Activated naive CD8-positive, alpha-beta T cell treated with anti-CD3 and anti-CD28 coated beads for 36 hours (primary cell): ENCODE results near the gene LSM7. TPM values are rescaled to one million over a fixed set of nuclear protein-coding genes. Genes with fewer than 3 reads are reported as not detected.
A peak's percentile ranks its signal among the peaks of the same experiment; 100 is the strongest.

ENCODE experiments used
- DNase-seq: peaks from one replicate; pipeline ENCODE4 v3.0.0; 2021
- H3K27ac Mint-ChIP-seq: one replicate; pipeline ENCODE4 v1.8.0; 2022; ENCODE audit warnings: mild to moderate bottlenecking, moderate library complexity, mixed read lengths
- H3K27me3 Mint-ChIP-seq: one replicate; pipeline ENCODE4 v1.8.0; 2022; ENCODE audit warnings: mild to moderate bottlenecking, mixed read lengths
- H3K36me3 Mint-ChIP-seq: one replicate; pipeline ENCODE4 v1.8.0; 2021; ENCODE audit warnings: mild to moderate bottlenecking, mixed read lengths
- H3K4me1 Mint-ChIP-seq: one replicate; pipeline ENCODE4 v1.8.0; 2021; ENCODE audit warnings: mixed read lengths
- H3K4me3 Mint-ChIP-seq: one replicate; pipeline ENCODE4 v1.8.0; 2022; ENCODE audit warnings: mild to moderate bottlenecking, moderate library complexity, mixed read lengths
- H3K9me3 Mint-ChIP-seq: one replicate; pipeline ENCODE4 v1.8.0; 2022; ENCODE audit warnings: mixed read lengths
- total RNA-seq, 2 experiments: library from RNA; stranded (reverse); gene quantifications; one replicate each; pipeline ENCODE4 v1.2.3, GENCODE V29; 2021

LSM7 gene
- total RNA-seq, 2 experiments from 2014 or later, result 175 to 187 TPM

DNA sequence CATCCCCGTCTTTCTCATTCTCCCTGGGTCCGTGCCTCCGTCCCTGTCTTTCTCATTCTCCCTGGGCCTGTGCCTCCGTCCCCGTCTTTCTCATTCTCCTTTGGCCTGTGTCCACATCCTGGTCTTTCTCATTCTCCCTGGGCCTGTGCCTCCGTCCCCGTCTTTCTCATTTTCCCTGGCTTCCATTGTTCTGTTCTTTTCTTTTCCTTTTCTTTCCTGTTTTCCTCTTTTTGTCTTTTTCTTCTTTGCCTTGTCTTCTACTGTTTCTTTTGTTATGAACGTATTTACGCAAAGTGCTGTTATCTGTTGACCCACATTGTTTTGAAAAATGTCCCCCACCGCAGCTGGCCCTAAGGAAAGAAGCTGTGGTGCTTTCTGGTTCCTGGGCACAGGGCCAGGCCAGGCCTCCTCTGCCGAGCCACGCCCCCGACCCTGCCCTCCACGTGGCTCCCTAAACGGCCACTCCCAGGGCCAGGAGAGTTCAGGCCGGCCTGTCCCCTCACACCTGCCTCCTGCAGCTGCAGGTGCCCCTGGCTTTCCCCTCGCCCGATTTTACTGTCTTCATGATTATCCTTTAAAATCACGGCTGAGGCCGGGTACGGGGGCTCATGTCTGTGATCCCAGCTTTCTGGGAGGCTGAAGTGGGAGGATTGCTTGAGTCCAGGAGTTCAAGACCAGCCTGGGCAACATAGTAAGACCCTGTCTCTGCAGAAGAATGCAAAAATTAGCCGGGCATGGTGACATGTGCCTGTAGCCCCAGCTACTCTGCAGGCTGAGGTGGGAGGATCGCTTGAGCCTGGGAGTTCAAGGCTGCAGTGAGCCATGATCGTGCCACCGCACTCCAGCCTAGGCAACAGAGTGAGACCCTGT, 17.6 kb upstream of the LSM7 start:
- Mint-ChIP-seq H3K27me3 (no peaks in the 10 kb centered on the region), H3K9me3 (no peaks in the 10 kb centered on the region), H3K27ac (peak overlapping the region; percentile 19), H3K4me1 (no peaks in the 10 kb centered on the region), H3K36me3 (peaks cover 2% of the 10 kb centered on the region), H3K4me3 (no peak overlapping the region)
- DNase-seq, result no peak

DNA sequence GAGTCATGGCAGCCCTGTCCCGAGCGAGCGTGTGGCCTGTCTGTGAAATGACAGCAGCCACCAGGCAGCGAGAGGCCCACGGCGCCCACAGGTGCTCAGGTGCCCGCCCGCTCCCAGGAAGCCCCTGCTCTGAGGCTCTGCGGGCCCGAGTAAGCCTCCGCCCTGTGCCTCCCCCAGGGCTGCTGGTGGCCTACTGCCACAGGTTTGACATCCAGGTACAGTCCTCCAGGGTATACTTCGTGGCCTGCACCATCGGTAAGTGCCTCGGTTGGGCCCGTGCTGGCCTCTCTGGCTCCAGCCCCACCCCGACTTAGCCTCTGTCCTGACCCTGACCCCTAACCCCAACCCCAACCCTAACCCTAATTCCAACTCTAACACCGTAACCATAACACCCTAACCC, 16.7 kb upstream of the LSM7 start:
- no peaks in the 10 kb centered on the region for H3K4me1 Mint-ChIP-seq
- H3K9me3 Mint-ChIP-seq, result no peaks in the 10 kb centered on the region

DNA sequence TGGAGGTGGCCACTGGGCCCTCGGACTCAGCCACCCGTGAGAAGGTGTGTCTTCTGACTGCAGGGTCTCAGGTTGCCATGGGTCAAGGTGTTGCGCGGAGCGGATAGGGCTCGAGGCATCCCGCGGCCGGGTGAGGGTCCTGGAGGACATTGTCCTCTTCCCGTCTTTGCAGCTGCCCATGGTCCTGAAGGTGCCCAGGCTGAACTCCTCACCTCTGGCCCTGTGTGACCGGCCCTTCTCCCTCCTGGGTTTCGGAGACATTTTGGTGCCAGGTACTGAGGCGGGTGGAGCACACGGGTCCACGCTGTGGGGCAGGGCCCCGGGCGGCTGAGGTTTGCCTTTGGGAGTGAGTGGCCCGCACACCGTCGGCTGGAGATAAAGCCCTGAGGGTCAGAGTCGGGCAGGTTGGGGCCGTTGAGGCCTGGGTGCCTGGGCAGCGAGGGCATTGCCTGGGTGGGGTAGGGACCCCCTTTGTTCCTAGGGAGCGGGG, 16.0 kb upstream of the LSM7 start:
- no peaks in the 10 kb centered on the region for H3K9me3 Mint-ChIP-seq
- no peak overlapping the region for H3K4me3 Mint-ChIP-seq
- H3K36me3 Mint-ChIP-seq, result peaks cover 2% of the 10 kb centered on the region

More for the DNA sequence above, 16.7 kb upstream of the LSM7 start:
- Mint-ChIP-seq H3K27ac (no peak overlapping the region), H3K36me3 (peaks cover 2% of the 10 kb centered on the region), H3K4me3 (no peak overlapping the region), H3K27me3 (no peaks in the 10 kb centered on the region)
- no peak for DNase-seq

DNA sequence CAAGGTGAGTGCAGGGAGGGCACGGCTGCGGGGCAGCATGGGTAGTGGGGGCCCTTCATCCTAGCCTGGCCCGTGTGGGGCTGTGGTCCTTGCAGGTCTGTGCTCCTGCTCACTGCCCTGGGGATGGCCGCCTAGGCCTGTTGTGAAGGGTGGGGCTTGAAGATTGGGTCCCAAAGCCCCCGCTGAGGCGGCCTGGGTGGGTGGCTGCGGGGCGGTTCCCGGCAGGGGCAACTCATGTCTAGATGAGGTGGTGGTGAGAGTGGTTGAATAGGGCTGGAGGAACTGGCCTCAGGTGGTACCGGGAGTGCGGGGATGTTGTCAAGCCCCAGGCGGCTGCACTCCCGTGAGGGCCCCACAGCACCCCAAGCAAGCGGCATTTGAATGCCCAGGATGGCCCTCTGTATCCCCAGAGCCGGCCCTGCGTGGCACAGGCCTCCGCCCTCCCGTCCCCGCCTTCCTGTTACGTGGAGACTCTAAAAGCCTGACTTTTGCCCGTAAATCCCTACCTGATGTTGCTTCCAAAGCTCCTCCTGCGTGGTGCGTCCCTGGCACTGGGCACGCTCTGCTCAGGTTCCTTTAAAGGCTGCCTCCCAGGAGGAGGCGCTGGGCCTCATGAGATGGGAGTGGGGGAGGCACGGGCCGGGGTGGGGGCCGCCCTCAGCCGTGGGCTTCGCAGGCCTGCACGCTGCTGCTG, 15.1 kb upstream of the LSM7 start:
- Mint-ChIP-seq H3K27ac (no peak overlapping the region), H3K4me1 (no peaks in the 10 kb centered on the region), H3K4me3 (no peak overlapping the region), H3K9me3 (no peaks in the 10 kb centered on the region), H3K27me3 (no peaks in the 10 kb centered on the region), H3K36me3 (peaks cover 2% of the 10 kb centered on the region)
- no peak for DNase-seq

More for the DNA sequence above, 16.0 kb upstream of the LSM7 start:
- no peak for DNase-seq
- no peaks in the 10 kb centered on the region for H3K27me3 Mint-ChIP-seq
- H3K27ac Mint-ChIP-seq, result no peak overlapping the region
- no peaks in the 10 kb centered on the region for H3K4me1 Mint-ChIP-seq

DNA sequence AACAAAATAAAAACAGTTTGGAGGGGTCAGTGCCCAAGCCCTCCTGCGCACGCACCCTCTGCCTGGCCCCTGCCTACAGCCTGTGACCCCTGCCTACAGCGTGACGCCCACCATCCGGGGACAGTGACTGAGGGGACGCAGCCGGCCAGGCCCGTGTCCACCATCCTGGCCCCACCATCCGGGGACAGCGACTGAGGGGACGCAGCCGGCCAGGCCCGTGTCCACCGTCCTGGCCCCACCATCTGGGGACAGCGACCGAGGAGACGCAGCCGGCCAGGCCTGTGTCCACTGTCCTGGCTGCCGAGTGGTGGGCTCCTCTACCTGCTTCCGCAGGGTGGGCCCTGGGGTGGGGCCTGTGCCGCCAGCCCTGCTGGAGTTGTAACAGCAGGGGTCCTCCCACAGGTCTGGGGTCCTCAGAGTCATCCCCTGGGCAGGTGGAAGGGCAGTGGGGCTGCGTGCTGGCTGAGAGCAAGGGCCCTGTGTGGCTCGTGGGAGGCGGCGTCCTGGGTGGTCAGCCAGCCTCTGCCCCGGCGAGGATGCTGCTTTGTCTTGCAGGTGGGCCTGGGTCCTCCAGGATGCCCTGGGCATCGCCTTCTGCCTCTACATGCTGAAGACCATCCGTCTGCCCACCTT, 14.4 kb upstream of the LSM7 start:
- Mint-ChIP-seq H3K27me3 (no peaks in the 10 kb centered on the region), H3K36me3 (peaks cover 2% of the 10 kb centered on the region), H3K9me3 (no peaks in the 10 kb centered on the region), H3K27ac (no peak overlapping the region), H3K4me3 (no peak overlapping the region), H3K4me1 (no peaks in the 10 kb centered on the region)
- DNase-seq, result no peak

DNA sequence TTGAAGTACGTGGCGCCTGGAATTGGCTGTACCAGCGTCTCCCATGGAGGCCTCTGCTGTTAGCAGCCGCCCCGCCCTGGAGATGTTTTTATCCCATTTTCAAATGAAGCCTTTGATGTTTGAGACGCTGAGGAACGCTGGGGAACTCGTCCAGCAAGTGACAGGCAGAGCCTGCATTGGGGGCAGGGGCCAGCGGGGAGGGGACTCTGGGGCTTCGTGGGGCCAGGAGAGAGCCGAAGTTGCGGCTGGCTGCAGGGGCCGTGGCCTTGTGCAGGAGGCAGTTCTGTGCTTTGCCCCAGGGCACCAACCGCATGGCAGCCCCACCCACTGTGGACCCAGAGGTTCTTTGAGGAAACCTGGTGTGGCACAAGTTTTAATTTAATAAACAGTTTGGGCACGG, 13.6 kb upstream of the LSM7 start:
- Mint-ChIP-seq H3K4me3 (no peak overlapping the region), H3K36me3 (peaks cover 2% of the 10 kb centered on the region), H3K9me3 (no peaks in the 10 kb centered on the region), H3K27ac (no peak overlapping the region), H3K27me3 (no peaks in the 10 kb centered on the region), H3K4me1 (no peaks in the 10 kb centered on the region)
- no peak for DNase-seq

DNA sequence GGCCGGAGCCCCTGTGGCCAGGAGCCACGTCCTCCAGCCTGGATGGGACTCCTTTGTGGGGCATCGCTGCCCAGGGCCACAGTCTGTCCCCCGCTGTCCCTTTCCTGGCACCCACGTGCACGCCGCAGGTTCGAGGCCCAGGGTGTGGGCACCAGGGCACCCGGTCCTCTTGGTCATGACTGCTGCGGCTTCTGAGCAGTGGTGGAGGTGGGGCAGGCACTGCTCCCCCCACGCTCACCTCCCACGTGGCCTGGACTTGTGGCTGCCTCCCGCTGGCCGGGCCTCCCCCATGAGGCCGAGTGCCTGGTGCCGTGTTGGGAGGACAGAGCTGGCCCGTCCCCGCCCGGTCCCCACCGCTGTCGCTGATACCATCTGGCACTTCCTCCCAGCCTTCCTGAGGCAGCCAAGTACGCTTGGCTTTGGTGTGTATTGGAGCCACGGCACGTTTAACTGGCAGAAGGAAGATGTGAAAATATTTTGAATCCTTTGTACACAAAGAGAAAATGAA, 12.9 kb upstream of the LSM7 start:
- H3K36me3 Mint-ChIP-seq, result peaks cover 5% of the 10 kb centered on the region
- no peaks in the 10 kb centered on the region for H3K9me3 Mint-ChIP-seq
- no peak for DNase-seq
- no peak overlapping the region for H3K4me3 Mint-ChIP-seq
- H3K4me1 Mint-ChIP-seq, result no peaks in the 10 kb centered on the region
- H3K27ac Mint-ChIP-seq, result no peak overlapping the region
- H3K27me3 Mint-ChIP-seq, result no peaks in the 10 kb centered on the region

DNA sequence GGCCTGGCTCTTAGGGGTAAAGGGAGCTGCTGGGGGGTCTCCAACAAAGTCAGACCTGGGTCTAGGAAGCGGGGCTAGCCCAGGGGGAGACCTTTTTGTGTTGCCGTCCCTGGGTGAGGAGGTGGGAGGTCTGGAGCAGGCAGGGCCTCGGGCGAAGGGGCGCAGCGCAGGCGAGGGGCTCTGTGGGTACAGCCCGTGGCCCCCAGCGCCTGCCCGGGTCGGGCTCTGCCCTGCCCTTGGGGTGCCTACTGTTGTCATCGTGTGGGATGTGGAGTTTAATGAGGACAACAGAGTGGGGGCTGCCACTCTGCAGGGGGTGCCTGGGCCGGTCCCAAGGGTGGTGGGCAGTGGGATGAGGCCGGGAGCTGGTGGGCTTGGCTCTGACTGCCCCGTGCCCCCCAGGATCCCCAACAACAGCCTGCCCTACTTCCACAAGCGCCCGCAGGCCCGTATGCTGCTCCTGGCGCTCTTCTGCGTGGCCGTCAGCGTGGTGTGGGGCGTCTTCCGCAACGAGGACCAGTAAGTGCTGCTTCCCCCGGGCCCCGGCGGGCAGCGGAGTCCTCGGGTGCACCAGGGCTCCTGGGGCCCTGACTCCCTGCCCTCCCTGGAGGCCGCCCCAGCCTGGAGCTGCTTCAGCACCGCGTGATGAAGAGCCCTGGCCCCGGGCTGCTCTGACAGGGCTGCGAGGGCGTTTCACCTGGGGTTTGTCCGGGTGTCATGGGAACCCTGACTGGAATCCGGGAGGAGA, 12.3 kb upstream of the LSM7 start:
- Mint-ChIP-seq H3K9me3 (peaks cover 4% of the 10 kb centered on the region), H3K27me3 (no peaks in the 10 kb centered on the region), H3K27ac (no peak overlapping the region), H3K4me3 (no peak overlapping the region), H3K4me1 (peaks cover 1% of the 10 kb centered on the region), H3K36me3 (peaks cover 9% of the 10 kb centered on the region)
- DNase-seq, result no peak

DNA sequence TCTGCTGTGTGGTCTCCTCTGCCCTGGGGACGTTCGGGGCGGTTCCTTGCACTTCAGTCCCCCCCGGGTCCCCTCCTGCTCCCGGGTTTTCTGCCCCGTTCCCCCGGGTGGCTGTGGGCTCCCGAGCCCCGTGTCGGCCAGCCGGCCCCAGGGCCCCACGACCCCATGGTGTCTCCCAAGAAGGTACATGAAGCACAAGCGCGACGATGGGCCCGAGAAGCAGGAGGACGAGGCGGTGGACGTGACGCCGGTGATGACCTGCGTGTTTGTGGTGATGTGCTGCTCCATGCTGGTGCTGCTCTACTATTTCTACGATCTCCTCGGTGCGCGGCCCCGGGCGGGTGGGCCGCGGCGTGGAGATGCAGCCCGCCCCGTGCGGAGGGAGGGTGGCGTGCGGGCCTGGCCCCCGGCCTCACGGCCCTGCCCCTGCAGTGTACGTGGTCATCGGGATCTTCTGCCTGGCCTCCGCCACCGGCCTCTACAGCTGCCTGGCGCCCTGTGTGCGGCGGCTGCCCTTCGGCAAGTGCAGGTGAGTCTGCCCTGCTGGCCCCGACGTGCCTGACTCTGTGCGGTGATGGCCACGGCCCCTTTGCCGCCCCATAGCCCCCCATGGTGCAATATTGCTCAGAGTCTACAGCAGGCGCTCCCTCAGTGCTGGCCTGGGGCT, 11.4 kb upstream of the LSM7 start:
- no peak overlapping the region for H3K4me3 Mint-ChIP-seq
- H3K27ac Mint-ChIP-seq, result no peak overlapping the region
- H3K36me3 Mint-ChIP-seq, result peaks cover 17% of the 10 kb centered on the region
- H3K27me3 Mint-ChIP-seq, result no peaks in the 10 kb centered on the region
- peaks cover 7% of the 10 kb centered on the region for H3K9me3 Mint-ChIP-seq
- no peak for DNase-seq
- H3K4me1 Mint-ChIP-seq, result peaks cover 2% of the 10 kb centered on the region

DNA sequence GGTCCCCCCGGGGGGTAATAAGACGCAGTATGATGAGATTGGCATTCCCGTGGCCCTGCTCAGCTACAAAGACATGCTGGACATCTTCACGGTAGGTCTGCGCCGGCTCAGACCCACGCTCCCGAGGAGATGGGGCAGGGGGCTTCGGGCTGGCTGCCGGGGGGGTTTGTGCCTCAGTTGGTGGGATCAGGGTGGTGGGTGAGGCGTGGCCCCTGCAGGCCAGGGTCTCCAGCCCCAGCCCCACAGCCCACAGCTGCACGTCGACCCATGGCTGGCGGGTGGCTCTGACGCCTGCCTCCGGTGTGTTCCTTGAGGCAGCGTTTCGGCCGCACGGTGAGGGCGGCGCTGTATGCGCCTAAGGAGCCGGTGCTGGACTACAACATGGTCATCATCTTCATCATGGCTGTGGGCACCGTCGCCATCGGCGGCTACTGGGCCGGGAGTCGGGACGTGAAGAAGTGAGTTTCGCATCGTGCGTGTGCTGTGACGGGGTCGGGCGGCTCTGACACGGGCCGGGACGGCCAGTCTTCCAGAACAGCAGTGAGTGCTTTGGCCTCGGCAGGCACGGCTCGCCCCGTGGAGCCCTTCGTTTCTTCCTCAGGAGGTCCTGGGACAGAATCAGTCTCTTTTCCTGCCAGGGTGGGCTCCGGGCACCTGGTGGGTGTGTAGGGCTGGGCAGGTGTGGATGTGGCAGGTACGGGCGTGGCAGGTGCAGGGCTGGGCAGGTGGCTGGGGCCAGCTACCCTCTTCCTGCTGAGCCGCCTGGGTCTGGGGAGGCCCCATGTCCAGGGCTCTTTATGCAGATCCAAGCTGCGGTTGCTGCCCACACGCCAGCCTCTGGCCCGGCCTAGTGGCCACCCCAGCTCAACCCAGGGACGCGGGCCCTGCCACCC, 10.6 kb upstream of the LSM7 start:
- H3K36me3 Mint-ChIP-seq, result peaks cover 18% of the 10 kb centered on the region
- no peak for DNase-seq
- H3K9me3 Mint-ChIP-seq, result peaks cover 7% of the 10 kb centered on the region
- no peak overlapping the region for H3K4me3 Mint-ChIP-seq
- no peaks in the 10 kb centered on the region for H3K27me3 Mint-ChIP-seq
- H3K4me1 Mint-ChIP-seq, result peaks cover 2% of the 10 kb centered on the region
- H3K27ac Mint-ChIP-seq, result no peak overlapping the region

DNA sequence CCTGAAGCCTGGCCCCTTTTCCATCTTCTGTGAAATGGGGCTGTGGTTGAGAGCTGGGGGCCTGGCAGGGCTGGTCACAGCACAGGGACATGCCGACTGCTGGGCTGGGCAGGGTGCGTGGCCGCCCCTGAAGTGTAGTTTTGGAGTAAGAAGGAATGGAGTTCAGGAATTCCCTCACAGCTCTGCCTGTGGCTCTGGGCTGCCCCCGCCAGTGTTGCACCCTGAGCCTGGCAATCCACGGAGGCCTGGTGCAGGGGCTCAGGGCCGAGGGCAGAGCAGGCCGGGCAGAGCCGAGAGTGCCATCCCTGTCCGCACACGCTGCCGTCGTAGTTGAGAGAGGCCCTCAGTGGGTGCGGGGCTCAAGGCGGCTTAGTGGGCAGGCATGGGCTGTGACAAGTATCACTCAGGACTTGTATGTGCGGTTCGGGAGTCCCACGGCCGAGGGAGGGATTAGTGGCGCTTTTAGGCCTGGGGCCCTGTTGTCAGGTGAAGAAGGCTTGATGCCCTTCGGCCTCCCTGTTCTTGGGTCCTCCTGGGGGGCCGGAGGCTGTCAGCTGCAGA, 9.7 kb upstream of the LSM7 start:
- Mint-ChIP-seq H3K27ac (no peak overlapping the region), H3K4me1 (peaks cover 9% of the 10 kb centered on the region), H3K4me3 (no peak overlapping the region), H3K27me3 (no peaks in the 10 kb centered on the region), H3K36me3 (peaks cover 20% of the 10 kb centered on the region), H3K9me3 (peaks cover 7% of the 10 kb centered on the region)
- DNase-seq, result no peak

DNA sequence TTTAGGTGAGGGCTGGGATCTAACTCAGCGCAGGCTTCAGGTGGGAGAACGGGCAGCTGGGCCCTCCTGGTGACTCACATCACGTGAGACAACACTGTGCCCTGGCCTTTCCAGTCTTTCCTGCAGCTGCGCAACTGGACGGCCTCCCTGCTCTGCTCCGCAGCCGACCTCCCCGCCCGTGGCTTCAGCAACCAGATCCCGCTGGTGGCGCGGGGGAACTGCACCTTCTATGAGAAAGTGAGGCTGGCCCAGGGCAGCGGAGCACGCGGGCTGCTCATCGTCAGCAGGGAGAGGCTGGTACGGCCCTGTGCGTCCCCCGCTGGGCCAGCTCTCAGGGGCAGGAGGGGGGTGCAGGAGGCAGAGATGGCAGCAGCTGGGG, 8.9 kb upstream of the LSM7 start:
- DNase-seq, result no peak
- Mint-ChIP-seq H3K27me3 (no peaks in the 10 kb centered on the region), H3K9me3 (peaks cover 7% of the 10 kb centered on the region), H3K4me1 (peaks cover 13% of the 10 kb centered on the region), H3K36me3 (peaks cover 20% of the 10 kb centered on the region), H3K4me3 (no peak overlapping the region), H3K27ac (no peak overlapping the region)
